Measurements from ENCODE around the gene OSBPL3. TPM values are rescaled to one million over a fixed set of nuclear protein-coding genes. Genes with fewer than 3 reads are reported as not detected.

OSBPL3 gene
- total RNA-seq, 1 experiment from 2014 or later, result 8.6 TPM

DNA sequence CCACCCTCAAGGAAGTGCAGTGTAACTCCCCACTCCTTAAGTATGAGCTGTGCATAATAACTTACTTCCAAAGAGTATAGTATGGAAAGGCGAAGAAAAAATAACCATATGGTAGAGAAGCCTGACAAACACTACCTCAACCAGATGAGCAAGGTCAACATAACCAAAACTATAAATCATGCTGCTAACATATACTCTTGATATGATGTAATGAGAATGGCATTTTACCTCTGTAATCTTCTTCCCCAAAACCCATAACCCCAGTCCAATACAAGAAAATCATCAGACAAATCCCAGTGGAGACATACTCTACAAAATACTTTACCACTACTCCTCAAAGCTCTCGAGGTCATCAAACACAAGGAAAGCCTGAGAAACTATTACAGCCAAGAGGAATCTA lies 15.8 kb downstream of the OSBPL3 start:
- TF ChIP-seq, protein P1, sequence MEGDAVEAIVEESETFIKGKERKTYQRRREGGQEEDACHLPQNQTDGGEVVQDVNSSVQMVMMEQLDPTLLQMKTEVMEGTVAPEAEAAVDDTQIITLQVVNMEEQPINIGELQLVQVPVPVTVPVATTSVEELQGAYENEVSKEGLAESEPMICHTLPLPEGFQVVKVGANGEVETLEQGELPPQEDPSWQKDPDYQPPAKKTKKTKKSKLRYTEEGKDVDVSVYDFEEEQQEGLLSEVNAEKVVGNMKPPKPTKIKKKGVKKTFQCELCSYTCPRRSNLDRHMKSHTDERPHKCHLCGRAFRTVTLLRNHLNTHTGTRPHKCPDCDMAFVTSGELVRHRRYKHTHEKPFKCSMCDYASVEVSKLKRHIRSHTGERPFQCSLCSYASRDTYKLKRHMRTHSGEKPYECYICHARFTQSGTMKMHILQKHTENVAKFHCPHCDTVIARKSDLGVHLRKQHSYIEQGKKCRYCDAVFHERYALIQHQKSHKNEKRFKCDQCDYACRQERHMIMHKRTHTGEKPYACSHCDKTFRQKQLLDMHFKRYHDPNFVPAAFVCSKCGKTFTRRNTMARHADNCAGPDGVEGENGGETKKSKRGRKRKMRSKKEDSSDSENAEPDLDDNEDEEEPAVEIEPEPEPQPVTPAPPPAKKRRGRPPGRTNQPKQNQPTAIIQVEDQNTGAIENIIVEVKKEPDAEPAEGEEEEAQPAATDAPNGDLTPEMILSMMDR (conservative IDR thresholded peaks at IDR 0.05), result no peak
- Histone ChIP-seq H2BK5ac (ENCODE audit: insufficient read length, low read length) (no peak overlapping the region), H2AK5ac (ENCODE audit: insufficient read length, low read length) (no peak overlapping the region), H3K79me1 (ENCODE audit: insufficient read depth, low read depth, low read length, poor library complexity, severe bottlenecking) (peaks cover 3% of the 10 kb centered on the region), H2BK20ac (ENCODE audit: low read depth, low read length, poor library complexity, severe bottlenecking) (no peak overlapping the region), H3K18ac (ENCODE audit: insufficient read length, low read depth, low read length) (no peak overlapping the region), H3K14ac (ENCODE audit: insufficient read depth, low read length) (no peak overlapping the region), H4K20me1 (ENCODE audit: control insufficient read depth, insufficient read depth, insufficient read length) (no peaks in the 10 kb centered on the region), H3K4me1 (ENCODE audit: insufficient read depth, low read length) (peaks cover 7% of the 10 kb centered on the region), H3K9ac (ENCODE audit: extremely low read depth, insufficient read length, low read length) (no peak overlapping the region), H3K4ac (ENCODE audit: low read depth, low read length) (no peak overlapping the region), H3K23ac (ENCODE audit: insufficient read length, low read depth, low read length) (no peak overlapping the region), H3K4me2 (ENCODE audit: insufficient read depth, insufficient read length, low read length) (no peak overlapping the region), H2BK12ac (ENCODE audit: insufficient read length, low read depth, low read length) (no peak overlapping the region), H3K79me2 (ENCODE audit: insufficient read depth, low read length) (no peaks in the 10 kb centered on the region; the same call in 1 of the 2 replicates), H3K9me3 (ENCODE audit: control insufficient read depth, low read depth, low read length) (no peaks in the 10 kb centered on the region), H4K5ac (ENCODE audit: insufficient read length, low read depth, low read length) (no peak overlapping the region), H3K56ac (ENCODE audit: insufficient read length, low read depth, low read length) (no peak overlapping the region), H3K23me2 (ENCODE audit: insufficient read length, low read depth, low read length, poor library complexity, severe bottlenecking) (no peaks in the 10 kb centered on the region), H4K8ac (replicated peaks; ENCODE audit: insufficient read length, low read depth, low read length) (no peak overlapping the region), H2AFZ (ENCODE audit: low read length) (no peak overlapping the region), H3T11ph (ENCODE audit: low read length) (no peak overlapping the region), H3K27me3 (ENCODE audit: insufficient read depth, low read length) (no peaks in the 10 kb centered on the region), H2BK15ac (ENCODE audit: low read depth, low read length) (no peak overlapping the region), H4K91ac (ENCODE audit: insufficient read length, low read depth, low read length) (no peak overlapping the region), H2BK120ac (ENCODE audit: low read depth, low read length, poor library complexity, severe bottlenecking) (no peak overlapping the region), H3K27ac (ENCODE audit: insufficient read length, low read depth, low read length) (no peak overlapping the region)
- H3K4me1 Mint-ChIP-seq, result peaks cover 26 to 30% of the 10 kb centered on the region in 2 experiments
- no peaks in the 10 kb centered on the region for H3K9me3 Mint-ChIP-seq
- no peaks in the 10 kb centered on the region for H3K36me3 Mint-ChIP-seq (ENCODE audit: insufficient read depth in 1 of 3, low read depth in 3 of 3)
- H3K27ac Mint-ChIP-seq, result no peak overlapping the region
- no peaks in the 10 kb centered on the region for H3K27me3 Mint-ChIP-seq (ENCODE audit: low read depth)
- WGBS (ENCODE audit: extremely low coverage, insufficient read length, low lambda C conversion rate), result no CpG with 5 or more reads among the region's 2 CpGs
- DNase-seq, result no peak
- no peak overlapping the region for H3K4me3 Mint-ChIP-seq

Data from H9 (cell line).